Fibroblast of lung (primary cell): ENCODE results near the gene MAP3K4. TPM values are rescaled to one million over a fixed set of nuclear protein-coding genes. Genes with fewer than 3 reads are reported as not detected.

Experiments used
- DNase-seq, 2 donors: peaks; one replicate each; pipeline versions ENCODE4 v3.0.0 to v3.0.0-alpha.2; 2010; ENCODE audit warnings: low read depth in 2 of 2
- H2AFZ ChIP-seq: 2 replicates; pipeline ENCODE4 v1.5.1; 2012; ENCODE audit warnings: low read length, control low read depth, inconsistent platforms
- H3K27ac ChIP-seq: 2 replicates; pipeline ENCODE4 v1.5.1; 2011; ENCODE audit warnings: low read length, control low read depth; ENCODE audit not compliant: insufficient read depth
- H3K27me3 ChIP-seq: 2 replicates; pipeline ENCODE4 v1.5.1; 2011; ENCODE audit warnings: mild to moderate bottlenecking, low read length; ENCODE audit not compliant: control insufficient read depth, insufficient read depth
- H3K36me3 ChIP-seq: 2 replicates; pipeline ENCODE4 v1.5.1; 2011; ENCODE audit warnings: low read length; ENCODE audit not compliant: control insufficient read depth, insufficient read depth
- H3K4me1 ChIP-seq: 2 replicates; pipeline ENCODE4 v1.5.1; 2011; ENCODE audit warnings: low read length; ENCODE audit not compliant: control insufficient read depth, insufficient read depth; ENCODE audit errors: extremely low read depth
- H3K4me2 ChIP-seq: 2 replicates; pipeline ENCODE4 v1.5.1; 2011; ENCODE audit warnings: low read length, control low read depth; ENCODE audit not compliant: insufficient read depth; ENCODE audit errors: extremely low read depth
- H3K4me3 ChIP-seq, 4 experiments: fragments of 200-600 bp in 1 of 4; sonication (generic) in 1 of 4; replicated peaks in 1 of 4; 2 replicates each; pipeline ENCODE4 v1.5.1; 2011 to 2016; ENCODE audit warnings: low read length in 4 of 4, low read depth in 3 of 4, mild to moderate bottlenecking in 3 of 4, control low read depth in 2 of 4, inconsistent platforms in 1 of 4, mixed read lengths in 1 of 4; ENCODE audit not compliant: insufficient read depth in 1 of 4; ENCODE audit errors: control extremely low read depth in 1 of 4
- H3K79me2 ChIP-seq: 2 replicates; pipeline ENCODE4 v1.5.1; 2012; ENCODE audit warnings: mild to moderate bottlenecking, low read length, inconsistent platforms; ENCODE audit not compliant: control insufficient read depth, insufficient read depth
- H3K9ac ChIP-seq: 2 replicates; pipeline ENCODE4 v1.5.1; 2011; ENCODE audit warnings: mild to moderate bottlenecking, low read length, control low read depth; ENCODE audit not compliant: insufficient read depth
- H3K9me3 ChIP-seq: 2 replicates; pipeline ENCODE4 v1.5.1; 2012; ENCODE audit warnings: low read depth, low read length; ENCODE audit not compliant: control insufficient read depth, insufficient read depth
- H4K20me1 ChIP-seq: 2 replicates; pipeline ENCODE4 v1.5.1; 2011; ENCODE audit warnings: low read length; ENCODE audit not compliant: control insufficient read depth, insufficient read depth; ENCODE audit errors: extremely low read depth
- EZH2 ChIP-seq: IDR thresholded peaks from 2 replicates; pipeline ENCODE4 v1.5.1; 2012; ENCODE audit warnings: low read length, control low read depth, mild to moderate bottlenecking; ENCODE audit errors: missing control alignments
- polyA plus RNA-seq, 2 donors: library from polyadenylated mRNA; depleted of rRNA in 1 of 2; stranded (reverse) in 1 of 2; unstranded in 1 of 2; fragments of >200 nt; gene quantifications; 2 replicates each; pipeline ENCODE4 v1.2.1, GENCODE V29; 2011 to 2012; ENCODE audit warnings: missing spikeins in 1 of 2
- total RNA-seq: library from RNA; depleted of rRNA; stranded (reverse); fragments of >200 nt; gene quantifications from 2 replicates; pipeline ENCODE4 v1.2.1, GENCODE V29; 2014
- TF ChIP-seq, protein P1 (sequence below), 2 donors: IDR thresholded peaks in 1 of 2; conservative IDR thresholded peaks in 1 of 2; 1 replicate in 1 of 2; 2 replicates in 1 of 2; pipeline ENCODE4 v1.5.1; 2011 to 2012; ENCODE audit warnings: low read length in 2 of 2, control low read depth in 1 of 2, inconsistent platforms in 1 of 2, low read depth in 1 of 2, mild to moderate bottlenecking in 1 of 2

The MAP3K4 gene
- total and polyA plus RNA-seq, 2 donors (not counting 1 experiment from before 2014, with no cell fraction given): 9.1 to 44.4 TPM

DNA sequence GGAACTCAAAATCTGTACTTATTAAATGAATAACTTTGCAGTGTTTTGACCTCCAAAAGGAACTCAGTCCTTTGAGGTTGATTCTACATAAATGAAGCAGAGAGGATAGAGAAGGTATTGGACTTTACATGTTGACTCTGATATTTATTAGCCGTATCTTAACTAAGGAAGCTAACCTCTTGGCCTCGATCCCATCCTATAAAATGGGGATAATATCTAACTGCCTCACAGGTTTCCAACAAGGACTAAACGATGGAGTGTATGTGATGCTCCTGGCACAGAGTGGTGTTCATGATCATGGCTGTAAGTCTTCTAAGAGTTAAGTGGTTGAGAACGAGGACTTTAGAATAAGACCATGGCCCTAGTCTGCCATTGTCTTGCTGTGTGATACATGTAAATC, 24.2 kb upstream of the MAP3K4 start:
- TF ChIP-seq, protein P1, sequence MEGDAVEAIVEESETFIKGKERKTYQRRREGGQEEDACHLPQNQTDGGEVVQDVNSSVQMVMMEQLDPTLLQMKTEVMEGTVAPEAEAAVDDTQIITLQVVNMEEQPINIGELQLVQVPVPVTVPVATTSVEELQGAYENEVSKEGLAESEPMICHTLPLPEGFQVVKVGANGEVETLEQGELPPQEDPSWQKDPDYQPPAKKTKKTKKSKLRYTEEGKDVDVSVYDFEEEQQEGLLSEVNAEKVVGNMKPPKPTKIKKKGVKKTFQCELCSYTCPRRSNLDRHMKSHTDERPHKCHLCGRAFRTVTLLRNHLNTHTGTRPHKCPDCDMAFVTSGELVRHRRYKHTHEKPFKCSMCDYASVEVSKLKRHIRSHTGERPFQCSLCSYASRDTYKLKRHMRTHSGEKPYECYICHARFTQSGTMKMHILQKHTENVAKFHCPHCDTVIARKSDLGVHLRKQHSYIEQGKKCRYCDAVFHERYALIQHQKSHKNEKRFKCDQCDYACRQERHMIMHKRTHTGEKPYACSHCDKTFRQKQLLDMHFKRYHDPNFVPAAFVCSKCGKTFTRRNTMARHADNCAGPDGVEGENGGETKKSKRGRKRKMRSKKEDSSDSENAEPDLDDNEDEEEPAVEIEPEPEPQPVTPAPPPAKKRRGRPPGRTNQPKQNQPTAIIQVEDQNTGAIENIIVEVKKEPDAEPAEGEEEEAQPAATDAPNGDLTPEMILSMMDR (conservative IDR thresholded peaks at IDR 0.05 in 1 of 2, IDR thresholded peaks at IDR 0.05 in 1 of 2; ENCODE audit: low read depth in 1 of 2, low read length in 2 of 2): no peak
- no peak for TF ChIP-seq EZH2

DNA sequence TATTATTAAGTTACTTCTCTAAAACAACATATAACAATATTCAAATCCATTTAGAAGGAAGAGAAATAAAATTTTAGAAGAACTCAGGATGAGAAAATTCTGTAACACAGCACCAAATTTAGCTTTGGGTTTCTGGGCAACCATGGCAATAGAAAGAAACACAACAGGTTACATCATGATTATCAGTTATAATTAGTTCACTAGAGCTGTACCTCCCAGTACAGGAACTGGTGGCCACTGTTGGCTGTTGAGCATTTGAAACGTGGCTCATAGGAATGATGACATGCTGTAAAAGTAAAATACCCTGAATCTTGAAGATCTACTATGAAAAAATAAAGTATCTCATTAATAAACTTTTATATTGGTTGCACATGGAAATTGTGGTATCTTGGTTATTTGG, 23.7 kb upstream of the MAP3K4 start:
- H3K9me3 ChIP-seq: no peaks in the 10 kb centered on the region
- TF ChIP-seq EZH2: no peak
- TF ChIP-seq, protein P1 (conservative IDR thresholded peaks at IDR 0.05 in 1 of 2, IDR thresholded peaks at IDR 0.05 in 1 of 2; ENCODE audit: low read depth in 1 of 2, low read length in 2 of 2): no peak
- DNase-seq: no peak
- H3K27me3 ChIP-seq: no peaks in the 10 kb centered on the region
- H3K79me2 ChIP-seq: no peaks in the 10 kb centered on the region
- no peak overlapping the region for H3K4me3 ChIP-seq
- no peaks in the 10 kb centered on the region for H3K36me3 ChIP-seq
- H3K9ac ChIP-seq: no peak overlapping the region
- no peak overlapping the region for H3K27ac ChIP-seq
- H4K20me1 ChIP-seq: no peaks in the 10 kb centered on the region
- peaks cover 4% of the 10 kb centered on the region for H3K4me1 ChIP-seq
- H3K4me2 ChIP-seq: no peak overlapping the region
- no peak overlapping the region for H2AFZ ChIP-seq

More for the DNA sequence above, 24.2 kb upstream of the MAP3K4 start:
- no peak overlapping the region for H3K4me2 ChIP-seq
- H3K36me3 ChIP-seq: no peaks in the 10 kb centered on the region
- peaks cover 2% of the 10 kb centered on the region for H3K4me1 ChIP-seq
- no peak overlapping the region for H3K9ac ChIP-seq
- no peak overlapping the region for H2AFZ ChIP-seq
- H3K79me2 ChIP-seq: no peaks in the 10 kb centered on the region
- DNase-seq: no peak
- no peak overlapping the region for H3K4me3 ChIP-seq
- no peaks in the 10 kb centered on the region for H4K20me1 ChIP-seq
- no peaks in the 10 kb centered on the region for H3K27me3 ChIP-seq
- H3K27ac ChIP-seq: no peak overlapping the region
- no peaks in the 10 kb centered on the region for H3K9me3 ChIP-seq

GRCh38 chr6:160971171-160971570, 20.4 kb upstream of the MAP3K4 start:
- no peak overlapping the region for H3K9ac ChIP-seq
- no peaks in the 10 kb centered on the region for H3K9me3 ChIP-seq
- TF ChIP-seq, protein P1 (conservative IDR thresholded peaks at IDR 0.05 in 1 of 2, IDR thresholded peaks at IDR 0.05 in 1 of 2; ENCODE audit: low read depth in 1 of 2, low read length in 2 of 2): no peak
- no peak for TF ChIP-seq EZH2
- H3K79me2 ChIP-seq: no peaks in the 10 kb centered on the region
- H4K20me1 ChIP-seq: no peaks in the 10 kb centered on the region
- DNase-seq: no peak
- no peak overlapping the region for H3K27ac ChIP-seq
- H3K27me3 ChIP-seq: no peaks in the 10 kb centered on the region
- no peak overlapping the region for H3K4me2 ChIP-seq
- no peak overlapping the region for H2AFZ ChIP-seq
- H3K4me3 ChIP-seq: no peak overlapping the region
- no peaks in the 10 kb centered on the region for H3K36me3 ChIP-seq
- peaks cover 9% of the 10 kb centered on the region for H3K4me1 ChIP-seq
